GM12878 (cell line): ENCODE results near the gene RPEL1. TPM values are rescaled to one million over a fixed set of nuclear protein-coding genes. Genes with fewer than 3 reads are reported as not detected.

ENCODE experiments used
- CEBPZ ChIP-seq: fragments of 150-350 bp; IDR thresholded peaks from 2 replicates; pipeline ENCODE4 v1.6.1; 2016; ENCODE audit warnings: low read depth, low read length
- RELA ChIP-seq: fragments of 450-650 bp; IDR thresholded peaks from 2 replicates; pipeline ENCODE4 v1.8.0; 2014; ENCODE audit warnings: borderline replicate concordance; ENCODE audit not compliant: partially characterized antibody
- REST ChIP-seq: IDR thresholded peaks from 2 replicates; pipeline ENCODE4 v1.6.1; 2012; ENCODE audit warnings: mild to moderate bottlenecking, low read depth, low read length
- SMAD5 ChIP-seq: IDR thresholded peaks from 2 replicates; pipeline ENCODE4 v1.6.1; 2016; ENCODE audit warnings: antibody characterized with exemption, low read depth
- polyA plus RNA-seq, 11 experiments: library from polyadenylated mRNA; depleted of rRNA in 4 of 11; unstranded in 6 of 11; stranded (reverse) in 5 of 11; fragments of >200 nt; fragmentation: Nextera tagmentation in 4 of 11; fragmentation: Illumina TruSeq in 1 of 11; extraction: Ambion mirVana in 4 of 11; extraction: Trizol in 1 of 11; gene quantifications; 1 replicate in 1 of 11; 2 replicates in 10 of 11; pipeline versions ENCODE4 v1.2.1 to v1.2.3, GENCODE V29; 2011 to 2016; ENCODE audit warnings: inconsistent platforms in 2 of 11, missing spikeins in 2 of 11, low read depth in 1 of 11
- total RNA-seq, 4 experiments: library from RNA; depleted of rRNA in 3 of 4; stranded (reverse); fragments of >200 nt in 3 of 4; fragmentation: Illumina TruSeq in 1 of 4; extraction: Trizol in 1 of 4; gene quantifications; 2 replicates each; pipeline versions ENCODE4 v1.2.1 to v1.2.3, GENCODE V29; 2013 to 2021

Gene RPEL1
- total and polyA plus RNA-seq, 10 of the 15 experiments (the other 5 are each of a cell fraction or from before 2014, with no cell fraction given): 0.04 to 0.08 (median 0.06) TPM; not detected in 6

- TF ChIP-seq REST (no peak), RELA (no peak), CEBPZ (no peak), SMAD5 (no peak)
Observed at GRCh38 chr10:103254113-103254512, 8.4 kb downstream of the RPEL1 start (continued).
